NCI-H2081 (cell line): Measurements from ENCODE around the gene CLIC5.
A peak's percentile ranks its signal among the peaks of the same experiment; 100 is the strongest.

Experiments used
- DNase-seq, 2 experiments: peaks; one replicate each; lab custom pipeline; 2025; lab: John Stamatoyannopoulos, UW

Gene CLIC5

GRCh38 chr6:46015119-46015968 lies at the start of gene CLIC5:
Gene CLIC5, minus strand, starts transcription at chr6:46015860. Its CDS starts 318 bp downstream, at chr6:46015542.
- DNase-seq = peak in 1 of 2 experiments; percentile 6

- DNase-seq = no peak
These were observed 47.3 kb upstream of the CLIC5 start for GRCh38 chr6:46062991-46063390.

GRCh38 chr6:46062312-46062711 lies 46.7 kb upstream of the CLIC5 start:
- no peak for DNase-seq

GRCh38 chr6:46061497-46061896 lies 45.8 kb upstream of the CLIC5 start:
- DNase-seq = no peak

- no peak for DNase-seq
These were observed 43.9 kb upstream of the CLIC5 start for GRCh38 chr6:46059608-46060007.

- DNase-seq = no peak
These were observed 43.3 kb upstream of the CLIC5 start for GRCh38 chr6:46058951-46059350.

- DNase-seq = no peak
These were observed 42.1 kb upstream of the CLIC5 start for GRCh38 chr6:46057792-46058191.

GRCh38 chr6:46056906-46057529 lies 41.4 kb upstream of the CLIC5 start:
- DNase-seq = no peak

- DNase-seq = no peak
These were observed 38.9 kb upstream of the CLIC5 start for GRCh38 chr6:46054516-46054915.

GRCh38 chr6:46053039-46053933 lies 37.6 kb upstream of the CLIC5 start:
- no peak for DNase-seq

GRCh38 chr6:46052479-46052878 lies 36.8 kb upstream of the CLIC5 start:
- no peak for DNase-seq

GRCh38 chr6:46051962-46052361 lies 36.3 kb upstream of the CLIC5 start:
- DNase-seq = peak in 1 of 2 experiments; percentile 55

GRCh38 chr6:46050845-46051405 lies 35.3 kb upstream of the CLIC5 start:
- DNase-seq = no peak

- DNase-seq = no peak
These were observed 33.1 kb upstream of the CLIC5 start for GRCh38 chr6:46048646-46049297.

- no peak for DNase-seq
These were observed 31.0 kb upstream of the CLIC5 start for GRCh38 chr6:46046558-46047174.

GRCh38 chr6:46044881-46045617 lies 29.4 kb upstream of the CLIC5 start:
- DNase-seq = no peak

GRCh38 chr6:46042355-46042999 lies 26.8 kb upstream of the CLIC5 start:
- DNase-seq = peak; percentile 42 to 52

GRCh38 chr6:46040288-46040687 lies 24.6 kb upstream of the CLIC5 start:
- no peak for DNase-seq

GRCh38 chr6:46039646-46040045 lies 24.0 kb upstream of the CLIC5 start:
- DNase-seq = no peak

GRCh38 chr6:46036911-46037310 lies 21.3 kb upstream of the CLIC5 start:
- DNase-seq = no peak
